B cell (primary cell): ENCODE data around the gene USP7. TPM values are rescaled to one million over a fixed set of nuclear protein-coding genes. Genes with fewer than 3 reads are reported as not detected.
A peak's percentile ranks its signal among the peaks of the same experiment; 100 is the strongest.

Experiments
- ATAC-seq: fragments of 200-7000 bp; cut with Tn5 transposase; one replicate; pipeline ENCODE4 v1.10.0; 2021; ENCODE audit warnings: low read depth, mild to moderate bottlenecking, moderate number of reproducible peaks, moderate library complexity
- CTCF ChIA-PET: fragments of 350-600 bp; sonication (Branson Sonifier 250); formaldehyde crosslinking; loops from one replicate; lab custom pipeline; 2021; ENCODE audit warnings: antibody characterized with exemption, inconsistent platforms; lab: Charles Lee
- POLR2A ChIA-PET: fragments of 350-600 bp; sonication (Branson Sonifier 250); formaldehyde crosslinking; loops from one replicate; lab custom pipeline; 2021; ENCODE audit warnings: antibody characterized with exemption; lab: Charles Lee
- DNase-seq: peaks from one replicate; pipeline ENCODE4 v3.0.0; 2013
- H2AFZ ChIP-seq: 2 replicates; pipeline ENCODE4 v1.6.1; 2012; ENCODE audit warnings: mild to moderate bottlenecking, low read depth, low read length; ENCODE audit not compliant: insufficient read depth, poor library complexity, severe bottlenecking
- H3K27ac ChIP-seq, 2 donors: 1 replicate in 1 of 2; 2 replicates in 1 of 2; pipeline ENCODE4 v1.5.1; 2012 to 2013; ENCODE audit warnings: low read length in 2 of 2, mild to moderate bottlenecking in 2 of 2, moderate library complexity in 1 of 2
- H3K27me3 ChIP-seq, 4 experiments: fragments of 200-600 bp in 1 of 4; sonication (generic) in 1 of 4; replicated peaks in 1 of 4; 1 replicate in 2 of 4; 2 replicates in 2 of 4; pipeline versions ENCODE4 v1.6.1 to v1.7.0; 2013 to 2016; ENCODE audit warnings: low read length in 3 of 4, mild to moderate bottlenecking in 2 of 4, mixed read lengths in 1 of 4, moderate library complexity in 1 of 4; ENCODE audit not compliant: insufficient read depth in 4 of 4, control insufficient read depth in 3 of 4; ENCODE audit errors: control extremely low read depth in 1 of 4
- H3K36me3 ChIP-seq, 2 experiments: replicated peaks in 1 of 2; 1 replicate in 1 of 2; 2 replicates in 1 of 2; pipeline versions ENCODE4 v1.6.1 to v1.7.1; 2013; ENCODE audit warnings: low read length in 1 of 2; ENCODE audit not compliant: insufficient read depth in 2 of 2, control insufficient read depth in 1 of 2; ENCODE audit errors: control extremely low read depth in 1 of 2, extremely low read depth in 1 of 2
- H3K4me1 ChIP-seq, 2 donors: fragments of 200-600 bp in 1 of 2; sonication (generic) in 1 of 2; 1 replicate in 1 of 2; 2 replicates in 1 of 2; pipeline versions ENCODE4 v1.5.1 to v1.6.1; 2013 to 2017; ENCODE audit warnings: low read length in 2 of 2; ENCODE audit not compliant: control insufficient read depth in 2 of 2, insufficient read depth in 2 of 2
- H3K4me2 ChIP-seq: replicated peaks from 2 replicates; pipeline ENCODE3; 2012; ENCODE audit warnings: mild to moderate bottlenecking, low read depth, low read length; ENCODE audit not compliant: poor library complexity, severe bottlenecking
- H3K4me3 ChIP-seq, 5 experiments: fragments of 200-600 bp in 1 of 5; sonication (generic) in 1 of 5; 1 replicate in 3 of 5; 2 replicates in 2 of 5; pipeline versions ENCODE4 v1.5.1 to v1.7.0; 2011 to 2016; ENCODE audit warnings: low read length in 4 of 5, mild to moderate bottlenecking in 4 of 5, low read depth in 2 of 5, control low read depth in 1 of 5, moderate library complexity in 1 of 5; ENCODE audit not compliant: insufficient read depth in 1 of 5; ENCODE audit errors: control extremely low read depth in 1 of 5, extremely low read depth in 1 of 5
- H3K79me2 ChIP-seq: fragments of 200-600 bp; sonication (generic); one replicate; pipeline ENCODE4 v1.6.0; 2016; ENCODE audit warnings: low read length; ENCODE audit not compliant: control insufficient read depth, insufficient read depth
- H3K9ac ChIP-seq: fragments of 200-600 bp; sonication (generic); 2 replicates; pipeline ENCODE4 v1.6.1; 2017; ENCODE audit warnings: mild to moderate bottlenecking, low read length, moderate library complexity
- H3K9me3 ChIP-seq, 3 donors: one replicate each; pipeline versions ENCODE4 v1.6.1 to v1.7.1; 2013; ENCODE audit warnings: low read length in 2 of 3; ENCODE audit not compliant: control insufficient read depth in 2 of 3, insufficient read depth in 1 of 3; ENCODE audit errors: control extremely low read depth in 1 of 3
- H4K20me1 ChIP-seq: 2 replicates; pipeline ENCODE4 v1.6.0; 2012; ENCODE audit warnings: mild to moderate bottlenecking, low read length; ENCODE audit not compliant: insufficient read depth, control insufficient read depth, poor library complexity, severe bottlenecking
- H3K27ac Mint-ChIP-seq: one replicate; pipeline ENCODE4 v1.8.0; 2021; ENCODE audit warnings: mixed read lengths
- H3K27me3 Mint-ChIP-seq: one replicate; pipeline ENCODE4 v1.8.0; 2021; ENCODE audit warnings: mixed read lengths
- H3K4me1 Mint-ChIP-seq: one replicate; pipeline ENCODE4 v1.8.0; 2021; ENCODE audit warnings: mixed read lengths
- H3K4me3 Mint-ChIP-seq: one replicate; pipeline ENCODE4 v1.8.0; 2021; ENCODE audit warnings: mixed read lengths
- H3K9me3 Mint-ChIP-seq: one replicate; pipeline ENCODE4 v1.8.0; 2022; ENCODE audit warnings: mixed read lengths; ENCODE audit not compliant: insufficient read depth
- EZH2 ChIP-seq: IDR thresholded peaks from 2 replicates; pipeline ENCODE4 v1.6.1; 2012; ENCODE audit warnings: borderline replicate concordance, low read depth, mild to moderate bottlenecking, moderate library complexity, low read length; ENCODE audit not compliant: insufficient read depth, poor library complexity, severe bottlenecking
- WGBS: methylation state at CpG from one replicate; pipeline ENCODE4 v1.1.5; 2013; ENCODE audit warnings: missing lambda C conversion rate; ENCODE audit not compliant: insufficient coverage; 5-methylcytosine and 5-hydroxymethylcytosine counted together
- intact Hi-C: fragments of 100-400 bp; cut with micrococcal nuclease; formaldehyde crosslinking; loops from one replicate; pipeline ENCODE4 v1.10.0; 2022
- polyA plus RNA-seq: library from polyadenylated mRNA; depleted of rRNA; stranded (reverse); fragments of >200 nt; gene quantifications from 2 replicates; pipeline ENCODE4 v1.2.3, GENCODE V29; 2012
- total RNA-seq, 2 donors: library from RNA; stranded (reverse); fragments of 120-200 nt in 1 of 2; gene quantifications; 1 replicate in 1 of 2; 2 replicates in 1 of 2; pipeline versions ENCODE4 v1.2.3 to v1.2.4, GENCODE V29; 2013 to 2022
- TF ChIP-seq, protein P1 (sequence below): fragments of 200-600 bp; IDR thresholded peaks from one replicate; pipeline ENCODE4 v1.8.0; 2022; ENCODE audit warnings: antibody characterized with exemption, mild to moderate bottlenecking

Gene USP7
- total and polyA plus RNA-seq, 2 donors (not counting 1 experiment from before 2014, with no cell fraction given), result 27.4 to 223 TPM

DNA sequence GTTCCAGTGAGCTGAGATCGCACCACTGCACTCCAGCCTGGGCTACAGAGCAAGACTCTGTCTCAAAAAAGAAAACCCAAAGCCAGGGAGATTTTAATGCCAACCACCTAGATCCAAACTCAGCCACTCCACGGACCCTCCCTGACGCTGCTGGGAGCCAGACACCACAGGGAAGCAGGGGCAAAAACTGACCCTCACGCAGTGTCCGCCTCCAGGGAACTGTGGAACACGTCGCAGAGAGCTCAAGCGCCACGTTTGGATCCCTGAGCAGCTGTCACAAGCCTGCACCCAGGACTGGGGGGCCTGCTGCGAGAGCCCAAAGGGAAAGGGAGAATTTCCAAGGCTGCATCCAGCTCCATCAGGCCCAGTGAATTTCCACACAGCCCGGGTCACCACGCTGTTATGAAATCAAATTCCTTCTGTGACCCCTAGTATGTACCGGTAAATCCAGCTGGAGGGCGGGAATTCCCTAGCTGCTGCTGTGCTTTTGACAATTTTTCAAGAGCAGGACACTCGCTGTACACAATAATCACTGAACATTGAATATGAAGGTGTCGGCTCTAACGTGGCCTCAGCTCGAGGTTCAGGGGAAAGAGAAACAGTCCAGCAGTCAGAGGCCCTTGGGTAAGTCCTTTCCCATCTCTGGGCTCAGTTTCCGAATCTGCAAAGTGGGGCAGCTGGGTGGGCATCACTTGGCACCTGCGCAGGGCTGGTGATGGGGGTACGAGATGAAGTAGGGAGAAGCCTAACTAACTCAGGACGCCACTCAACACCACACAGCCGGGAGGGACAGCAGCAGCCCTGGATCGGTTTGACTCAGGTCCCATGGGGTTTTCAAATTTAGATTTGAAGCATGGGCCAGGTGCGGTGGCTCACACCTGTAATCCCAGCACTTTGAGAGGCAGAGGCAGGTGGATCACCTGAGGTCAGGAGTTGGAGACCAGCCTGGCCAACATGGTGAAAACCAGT lies 103.5 kb downstream of the USP7 start:
- ChIA-PET POLR2A (no interaction called here), CTCF (interaction anchor here (0.6 to 1.8 kb wide), 2 partner anchors 10 to 281 kb away, joined by 3 to 4 read pairs; no protein-coding TSS in a partner anchor)
- no peak overlapping the region for H2AFZ ChIP-seq
- Mint-ChIP-seq H3K9me3 (no peaks in the 10 kb centered on the region), H3K27ac (peak overlapping the region; percentile 15), H3K4me1 (peaks cover 30% of the 10 kb centered on the region), H3K4me3 (no peak overlapping the region), H3K27me3 (no peaks in the 10 kb centered on the region)
- peaks cover 44% of the 10 kb centered on the region for H3K79me2 ChIP-seq
- no peak for DNase-seq
- intact Hi-C loops, result no loop called here
- no peak overlapping the region for H3K9ac ChIP-seq
- WGBS, result 83% methylated on average over 20 of the region's 25 CpGs
- H3K27me3 ChIP-seq, result no peaks in the 10 kb centered on the region
- H4K20me1 ChIP-seq, result peaks cover 59% of the 10 kb centered on the region
- no peak overlapping the region for H3K4me3 ChIP-seq
- H3K4me1 ChIP-seq, result peaks cover 9 to 14% of the 10 kb centered on the region in 2 donors
- no peak for ATAC-seq
- H3K36me3 ChIP-seq, result peaks cover 2 to 25% of the 10 kb centered on the region in 2 experiments
- H3K9me3 ChIP-seq, result no peaks in the 10 kb centered on the region
- TF ChIP-seq, protein P1, sequence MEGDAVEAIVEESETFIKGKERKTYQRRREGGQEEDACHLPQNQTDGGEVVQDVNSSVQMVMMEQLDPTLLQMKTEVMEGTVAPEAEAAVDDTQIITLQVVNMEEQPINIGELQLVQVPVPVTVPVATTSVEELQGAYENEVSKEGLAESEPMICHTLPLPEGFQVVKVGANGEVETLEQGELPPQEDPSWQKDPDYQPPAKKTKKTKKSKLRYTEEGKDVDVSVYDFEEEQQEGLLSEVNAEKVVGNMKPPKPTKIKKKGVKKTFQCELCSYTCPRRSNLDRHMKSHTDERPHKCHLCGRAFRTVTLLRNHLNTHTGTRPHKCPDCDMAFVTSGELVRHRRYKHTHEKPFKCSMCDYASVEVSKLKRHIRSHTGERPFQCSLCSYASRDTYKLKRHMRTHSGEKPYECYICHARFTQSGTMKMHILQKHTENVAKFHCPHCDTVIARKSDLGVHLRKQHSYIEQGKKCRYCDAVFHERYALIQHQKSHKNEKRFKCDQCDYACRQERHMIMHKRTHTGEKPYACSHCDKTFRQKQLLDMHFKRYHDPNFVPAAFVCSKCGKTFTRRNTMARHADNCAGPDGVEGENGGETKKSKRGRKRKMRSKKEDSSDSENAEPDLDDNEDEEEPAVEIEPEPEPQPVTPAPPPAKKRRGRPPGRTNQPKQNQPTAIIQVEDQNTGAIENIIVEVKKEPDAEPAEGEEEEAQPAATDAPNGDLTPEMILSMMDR, result no peak
- TF ChIP-seq EZH2, result no peak
- H3K4me2 ChIP-seq, result no peak overlapping the region
- H3K27ac ChIP-seq, result no peak overlapping the region
